H1 (cell line): ENCODE results near the gene LY6G6F.

Experiments used
- CREB1 ChIP-seq: IDR thresholded peaks from 2 replicates; pipeline ENCODE4 v1.6.1; 2012; ENCODE audit warnings: inconsistent platforms
- EZH2 ChIP-seq: fragments of 200-600 bp; sonication (generic); IDR thresholded peaks from 2 replicates; pipeline ENCODE4 v1.7.1; 2012; ENCODE audit warnings: low read depth, mild to moderate bottlenecking, moderate library complexity, low read length, inconsistent platforms; ENCODE audit not compliant: severe bottlenecking
- HDAC6 ChIP-seq: IDR thresholded peaks from one replicate; pipeline ENCODE4 v1.7.1; 2012; ENCODE audit warnings: low read depth, mild to moderate bottlenecking, inconsistent platforms, low read length, moderate library complexity
- JUN ChIP-seq: IDR thresholded peaks from 2 replicates; pipeline ENCODE4 v1.6.1; 2011; ENCODE audit warnings: low read depth, mild to moderate bottlenecking, improper control_type of control experiment, low read length
- POLR2A ChIP-seq, 2 experiments: IDR thresholded peaks; 1 replicate in 1 of 2; 2 replicates in 1 of 2; pipeline ENCODE4 v1.6.1; 2011; ENCODE audit warnings: low read depth in 2 of 2, low read length in 2 of 2, mild to moderate bottlenecking in 2 of 2; ENCODE audit errors: control extremely low read depth in 1 of 2
- RAD21 ChIP-seq, 2 experiments: IDR thresholded peaks in 1 of 2; conservative IDR thresholded peaks in 1 of 2; 2 replicates each; pipeline ENCODE4 v1.6.1; 2011; ENCODE audit warnings: low read depth in 2 of 2, low read length in 2 of 2, improper control_type of control experiment in 1 of 2, inconsistent platforms in 1 of 2, mild to moderate bottlenecking in 1 of 2, moderate library complexity in 1 of 2
- SUZ12 ChIP-seq: fragments of 200-600 bp; sonication (generic); IDR thresholded peaks from 2 replicates; pipeline ENCODE4 v1.6.1; 2012; ENCODE audit warnings: mild to moderate bottlenecking, inconsistent platforms, low read length, moderate library complexity, mixed read lengths
- USF2 ChIP-seq: IDR thresholded peaks from 2 replicates; pipeline ENCODE4 v1.6.1; 2011; ENCODE audit warnings: low read length, improper control_type of control experiment
- TF ChIP-seq, protein P1 (sequence below), 3 experiments: IDR thresholded peaks; 1 replicate in 2 of 3; 2 replicates in 1 of 3; pipeline versions ENCODE4 v1.5.1 to v1.6.1; 2011; ENCODE audit warnings: low read length in 3 of 3, mild to moderate bottlenecking in 3 of 3, inconsistent platforms in 2 of 3, low read depth in 1 of 3, moderate library complexity in 1 of 3; ENCODE audit not compliant: insufficient read depth in 1 of 3; ENCODE audit errors: control extremely low read depth in 1 of 3

GRCh38 chr6:31718265-31718664 lies 11.6 kb downstream of the LY6G6F start:
- TF ChIP-seq, protein P1, sequence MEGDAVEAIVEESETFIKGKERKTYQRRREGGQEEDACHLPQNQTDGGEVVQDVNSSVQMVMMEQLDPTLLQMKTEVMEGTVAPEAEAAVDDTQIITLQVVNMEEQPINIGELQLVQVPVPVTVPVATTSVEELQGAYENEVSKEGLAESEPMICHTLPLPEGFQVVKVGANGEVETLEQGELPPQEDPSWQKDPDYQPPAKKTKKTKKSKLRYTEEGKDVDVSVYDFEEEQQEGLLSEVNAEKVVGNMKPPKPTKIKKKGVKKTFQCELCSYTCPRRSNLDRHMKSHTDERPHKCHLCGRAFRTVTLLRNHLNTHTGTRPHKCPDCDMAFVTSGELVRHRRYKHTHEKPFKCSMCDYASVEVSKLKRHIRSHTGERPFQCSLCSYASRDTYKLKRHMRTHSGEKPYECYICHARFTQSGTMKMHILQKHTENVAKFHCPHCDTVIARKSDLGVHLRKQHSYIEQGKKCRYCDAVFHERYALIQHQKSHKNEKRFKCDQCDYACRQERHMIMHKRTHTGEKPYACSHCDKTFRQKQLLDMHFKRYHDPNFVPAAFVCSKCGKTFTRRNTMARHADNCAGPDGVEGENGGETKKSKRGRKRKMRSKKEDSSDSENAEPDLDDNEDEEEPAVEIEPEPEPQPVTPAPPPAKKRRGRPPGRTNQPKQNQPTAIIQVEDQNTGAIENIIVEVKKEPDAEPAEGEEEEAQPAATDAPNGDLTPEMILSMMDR (IDR thresholded peaks at IDR 0.05; ENCODE audit: control extremely low read depth in 1 of 3, insufficient read depth in 1 of 3, low read depth in 1 of 3, low read length in 3 of 3) = no peak
- no peak for TF ChIP-seq RAD21 (IDR thresholded peaks at IDR 0.05 in 1 of 2, conservative IDR thresholded peaks at IDR 0.05 in 1 of 2; ENCODE audit: low read depth in 2 of 2, low read length in 2 of 2)
- no peak for TF ChIP-seq POLR2A (IDR thresholded peaks at IDR 0.05; ENCODE audit: control extremely low read depth in 1 of 2, low read depth in 2 of 2, low read length in 2 of 2)
- no peak for TF ChIP-seq EZH2
- TF ChIP-seq HDAC6 = no peak
- no peak for TF ChIP-seq JUN
- no peak for TF ChIP-seq CREB1
- no peak for TF ChIP-seq USF2
- no peak for TF ChIP-seq SUZ12
